Subcutaneous abdominal adipose tissue (tissue), 5 donors: Measurements from ENCODE around the gene TRPV4.

Source experiments
- H3K27ac ChIP-seq: one replicate; pipeline ENCODE4 v1.7.0; 2013; ENCODE audit warnings: low read depth, mild to moderate bottlenecking, inconsistent platforms, low read length, moderate library complexity
- H3K27me3 ChIP-seq, 5 donors: one replicate each; pipeline ENCODE4 v1.7.0; 2013; ENCODE audit warnings: low read length in 5 of 5, inconsistent platforms in 1 of 5; ENCODE audit not compliant: control insufficient read depth in 5 of 5, insufficient read depth in 4 of 5
- H3K36me3 ChIP-seq, 5 donors: one replicate each; pipeline ENCODE4 v1.7.0; 2013; ENCODE audit warnings: low read length in 5 of 5; ENCODE audit not compliant: control insufficient read depth in 5 of 5, insufficient read depth in 5 of 5
- H3K4me1 ChIP-seq, 5 donors: one replicate each; pipeline ENCODE4 v1.7.0; 2013; ENCODE audit warnings: low read length in 5 of 5, mild to moderate bottlenecking in 3 of 5, moderate library complexity in 1 of 5; ENCODE audit not compliant: control insufficient read depth in 5 of 5, insufficient read depth in 5 of 5
- H3K4me3 ChIP-seq, 5 donors: one replicate each; pipeline ENCODE4 v1.7.0; 2013; ENCODE audit warnings: low read length in 5 of 5, low read depth in 1 of 5
- H3K9ac ChIP-seq, 5 donors: one replicate each; pipeline ENCODE4 v1.7.0; 2013; ENCODE audit warnings: low read length in 5 of 5, mild to moderate bottlenecking in 4 of 5, moderate library complexity in 3 of 5
- H3K9me3 ChIP-seq, 5 donors: one replicate each; pipeline ENCODE4 v1.7.0; 2013; ENCODE audit warnings: low read length in 5 of 5; ENCODE audit not compliant: control insufficient read depth in 5 of 5
- donor health status: healthy.
- donor health status: healthy.
- donor health status: healthy.
- donor health status: healthy.
- donor health status: healthy.

TRPV4 gene

DNA sequence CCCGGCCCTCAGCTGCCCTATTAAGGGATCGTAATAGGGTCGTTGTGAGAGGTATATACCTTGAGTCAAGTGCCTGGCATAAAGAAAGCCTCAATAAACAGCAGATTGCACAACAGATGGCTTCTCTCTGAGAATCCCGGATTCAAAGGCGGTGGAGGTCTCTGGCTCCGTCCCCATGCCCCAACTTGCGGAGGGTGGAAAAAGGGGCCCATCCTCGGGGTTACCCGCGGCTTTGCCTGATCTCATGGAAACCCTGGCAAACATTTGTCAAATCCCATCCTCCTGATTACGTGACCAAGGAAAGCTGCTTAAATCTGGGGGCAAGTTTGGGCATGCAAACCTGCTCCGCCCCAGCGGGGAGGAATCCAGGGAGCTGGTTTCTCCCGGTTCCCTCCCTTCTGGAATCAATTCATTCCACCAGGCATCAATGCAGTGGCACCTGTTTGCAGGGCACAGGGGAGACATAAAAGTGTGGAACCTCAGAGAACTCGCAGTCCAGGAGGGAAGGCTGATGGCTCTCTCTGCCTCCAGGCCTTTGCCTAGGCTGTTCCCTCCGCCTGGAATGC lies 12.3 kb downstream of the TRPV4 start:
- Histone ChIP-seq H3K27ac (no peak overlapping the region), H3K4me3 (no peak overlapping the region), H3K9ac (no peak overlapping the region), H3K9me3 (no peaks in the 10 kb centered on the region), H3K27me3 (peaks cover 5 to 22% (median 11%) of the 10 kb centered on the region in 5 donors), H3K36me3 (no peaks in the 10 kb centered on the region), H3K4me1 (no peaks in the 10 kb centered on the region)

DNA sequence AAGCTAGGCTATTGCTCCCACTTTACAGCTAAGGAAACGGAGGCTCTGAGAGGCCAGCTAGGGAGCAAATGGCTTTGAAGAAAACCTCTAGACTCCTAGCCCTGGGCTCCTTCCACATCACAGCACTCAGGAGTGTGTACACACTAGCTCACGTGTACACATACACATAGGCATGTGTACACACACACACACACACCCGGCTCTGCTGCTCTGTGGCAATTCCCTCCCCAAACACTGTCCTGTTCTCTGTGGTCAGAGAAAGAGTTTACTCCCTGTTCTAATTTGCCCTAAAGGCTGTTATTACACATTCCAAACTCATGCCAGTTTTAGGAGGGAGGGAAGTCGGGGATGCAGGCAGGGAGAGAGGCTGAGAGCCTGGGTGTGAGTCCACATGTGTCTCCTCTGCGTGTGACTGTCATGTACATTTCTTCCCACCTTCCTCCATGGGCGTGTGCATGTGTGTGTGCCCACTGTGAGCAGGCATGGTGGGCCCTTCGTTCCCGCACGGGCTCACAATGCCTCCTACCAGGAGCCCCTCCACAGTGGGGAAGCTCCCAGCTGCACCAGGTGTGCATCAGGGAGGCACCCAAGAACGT lies 14.2 kb downstream of the TRPV4 start:
- Histone ChIP-seq H3K4me1 (no peaks in the 10 kb centered on the region), H3K27me3 (peaks cover 5 to 22% (median 11%) of the 10 kb centered on the region in 5 donors), H3K9ac (no peak overlapping the region), H3K4me3 (no peak overlapping the region), H3K36me3 (peaks cover 0 to 3% (median 0%) of the 10 kb centered on the region in 5 donors), H3K27ac (no peak overlapping the region), H3K9me3 (no peaks in the 10 kb centered on the region)

DNA sequence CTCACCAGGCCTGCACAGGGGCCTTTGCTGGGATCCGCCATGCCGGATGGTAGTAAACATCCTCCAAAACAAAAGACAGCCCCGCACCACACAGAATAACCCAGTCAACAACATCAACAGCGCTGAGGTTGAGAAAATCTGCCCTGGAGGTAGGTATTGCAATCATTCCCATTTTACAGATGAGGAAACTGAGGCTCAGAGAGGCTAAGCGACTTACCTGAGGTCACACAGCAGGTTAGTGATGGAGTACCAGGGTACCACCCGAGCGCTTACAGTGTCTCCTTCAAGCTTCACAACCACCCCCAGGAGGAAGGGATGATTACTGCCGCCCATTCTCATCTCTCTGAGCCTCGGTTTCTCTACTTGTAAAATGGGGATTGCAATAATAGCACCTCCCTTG lies 14.9 kb downstream of the TRPV4 start:
- Histone ChIP-seq H3K9me3 (no peaks in the 10 kb centered on the region), H3K27me3 (peaks cover 5 to 22% (median 11%) of the 10 kb centered on the region in 5 donors), H3K36me3 (peaks cover 0 to 4% (median 0%) of the 10 kb centered on the region in 5 donors), H3K9ac (no peak overlapping the region), H3K4me3 (no peak overlapping the region), H3K4me1 (no peaks in the 10 kb centered on the region), H3K27ac (no peak overlapping the region)

DNA sequence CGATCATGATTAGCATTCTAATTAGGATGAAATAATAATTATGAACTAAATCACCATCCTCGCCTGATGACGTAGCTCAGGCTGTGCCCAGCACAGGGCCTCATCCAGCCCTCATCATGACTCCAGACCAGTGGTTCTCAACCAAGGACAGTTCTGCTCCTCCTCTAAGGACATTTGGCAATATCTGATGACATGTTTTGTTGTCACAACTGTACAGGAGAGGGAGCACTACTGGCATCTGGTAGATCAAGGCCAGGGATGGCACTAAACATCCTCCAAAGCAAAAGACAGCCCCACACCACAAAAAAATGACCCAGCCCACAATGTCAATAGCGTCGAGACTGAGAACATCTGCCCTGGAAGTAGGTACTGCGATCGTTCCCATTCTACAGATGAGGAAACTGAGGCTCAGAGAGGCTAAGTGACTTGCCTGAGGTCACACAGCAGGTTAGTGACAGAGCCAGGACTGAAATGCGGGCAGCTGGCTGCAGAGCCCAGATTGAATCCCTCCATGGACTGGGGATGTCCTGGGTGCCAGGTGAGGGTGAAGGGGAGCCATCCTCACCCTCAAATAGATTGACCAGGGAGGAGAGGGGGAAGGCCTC lies 15.5 kb downstream of the TRPV4 start:
- no peak overlapping the region for H3K27ac ChIP-seq
- H3K27me3 ChIP-seq = peaks cover 5 to 22% (median 11%) of the 10 kb centered on the region in 5 donors
- peaks cover 0 to 4% (median 0%) of the 10 kb centered on the region in 5 donors for H3K36me3 ChIP-seq
- H3K9ac ChIP-seq = no peak overlapping the region
- H3K4me3 ChIP-seq = no peak overlapping the region
- H3K4me1 ChIP-seq = no peaks in the 10 kb centered on the region
- no peaks in the 10 kb centered on the region for H3K9me3 ChIP-seq

DNA sequence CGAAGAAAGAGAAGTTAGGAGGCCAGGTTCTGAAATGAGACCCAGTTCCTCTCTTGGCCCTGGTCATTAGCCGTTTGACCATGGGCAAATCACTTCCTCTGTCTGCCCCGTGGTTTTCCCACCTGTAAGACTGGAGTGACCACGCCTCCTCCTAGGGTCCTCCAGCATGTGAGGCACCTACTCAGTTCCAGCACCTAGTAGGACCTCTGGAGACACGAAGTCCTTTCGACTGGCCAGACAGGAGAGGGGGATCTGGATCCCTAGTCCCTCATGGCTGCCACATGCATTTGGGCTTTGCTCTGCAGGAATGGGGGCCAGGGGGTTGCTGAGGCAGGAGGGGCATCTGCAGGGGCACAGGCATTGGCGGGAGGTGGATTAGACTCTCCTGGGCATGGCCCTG lies 16.3 kb downstream of the TRPV4 start:
- Histone ChIP-seq H3K27ac (no peak overlapping the region), H3K36me3 (peaks cover 0 to 4% (median 0%) of the 10 kb centered on the region in 5 donors), H3K9ac (no peak overlapping the region), H3K4me1 (no peaks in the 10 kb centered on the region), H3K4me3 (no peak overlapping the region), H3K27me3 (peaks cover 5 to 22% (median 11%) of the 10 kb centered on the region in 5 donors), H3K9me3 (no peaks in the 10 kb centered on the region)

DNA sequence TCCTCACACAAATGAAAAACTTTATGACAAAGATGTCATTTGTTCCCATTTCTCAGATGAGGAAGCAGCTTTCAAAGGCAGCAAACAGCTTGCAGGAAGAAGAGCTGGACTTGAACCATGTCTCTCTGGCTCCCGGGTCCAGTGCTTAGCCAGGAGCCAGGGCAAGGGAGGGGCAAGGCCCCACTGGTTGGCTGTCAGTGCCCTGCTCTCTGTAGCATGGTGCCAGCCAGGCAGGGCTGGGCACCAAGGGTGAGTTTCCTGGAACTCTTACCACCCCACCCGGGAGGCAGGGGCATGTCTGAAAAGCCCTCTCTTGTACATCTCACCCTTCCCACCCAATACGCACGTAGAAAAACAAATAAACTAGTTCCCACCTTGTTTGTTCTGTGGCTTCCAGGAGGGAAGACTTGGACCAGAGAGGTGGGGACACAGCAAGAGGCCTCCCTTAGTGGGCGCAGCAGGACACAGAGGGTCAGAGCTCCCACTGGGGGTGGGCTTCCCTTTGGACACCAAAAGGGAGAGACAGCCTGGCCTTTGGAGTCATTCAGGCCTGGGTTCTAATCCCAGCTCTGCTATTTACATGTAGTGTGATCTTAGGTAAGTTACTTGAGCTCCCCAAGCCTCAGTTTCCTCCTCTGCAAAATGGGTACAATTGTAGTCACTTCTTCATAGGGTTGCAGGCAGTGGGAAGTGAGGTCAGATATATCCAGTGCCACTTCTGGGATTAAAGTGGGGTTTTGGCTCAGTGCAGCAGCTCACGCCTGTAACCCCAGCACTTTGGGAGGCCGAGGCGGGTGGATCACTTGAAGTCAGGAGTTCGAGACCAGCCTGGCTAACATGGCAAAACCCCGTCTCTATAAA lies 17.2 kb downstream of the TRPV4 start:
- H3K27ac ChIP-seq = no peak overlapping the region
- H3K27me3 ChIP-seq = peaks cover 4 to 22% (median 11%) of the 10 kb centered on the region in 5 donors
- no peaks in the 10 kb centered on the region for H3K9me3 ChIP-seq
- no peak overlapping the region for H3K9ac ChIP-seq
- peaks cover 0 to 4% (median 0%) of the 10 kb centered on the region in 5 donors for H3K36me3 ChIP-seq
- no peaks in the 10 kb centered on the region for H3K4me1 ChIP-seq
- no peak overlapping the region for H3K4me3 ChIP-seq

DNA sequence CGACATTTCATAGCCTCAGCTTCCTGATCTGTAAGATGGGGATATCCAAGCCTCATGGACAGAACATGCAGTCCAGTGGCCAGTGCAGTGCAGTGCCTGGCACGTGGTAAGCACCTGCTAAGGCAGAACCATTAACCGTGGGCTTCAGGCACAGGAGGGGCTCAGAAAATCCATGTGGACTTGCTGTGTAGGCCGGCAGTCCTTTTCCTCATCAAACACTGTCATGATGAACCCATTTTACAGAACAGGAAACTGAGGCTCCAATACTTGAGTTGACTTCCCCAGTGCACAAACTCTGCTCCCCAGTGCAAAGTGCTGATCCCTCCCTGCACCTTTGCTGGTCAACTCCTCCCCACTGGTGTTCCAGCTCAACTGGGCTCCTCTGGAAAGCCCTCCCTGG lies 18.0 kb downstream of the TRPV4 start:
- Histone ChIP-seq H3K4me1 (no peaks in the 10 kb centered on the region), H3K9ac (no peak overlapping the region), H3K4me3 (no peak overlapping the region), H3K27ac (no peak overlapping the region), H3K9me3 (no peaks in the 10 kb centered on the region), H3K27me3 (peaks cover 4 to 21% (median 10%) of the 10 kb centered on the region in 5 donors), H3K36me3 (peaks cover 0 to 4% (median 0%) of the 10 kb centered on the region in 5 donors)

DNA sequence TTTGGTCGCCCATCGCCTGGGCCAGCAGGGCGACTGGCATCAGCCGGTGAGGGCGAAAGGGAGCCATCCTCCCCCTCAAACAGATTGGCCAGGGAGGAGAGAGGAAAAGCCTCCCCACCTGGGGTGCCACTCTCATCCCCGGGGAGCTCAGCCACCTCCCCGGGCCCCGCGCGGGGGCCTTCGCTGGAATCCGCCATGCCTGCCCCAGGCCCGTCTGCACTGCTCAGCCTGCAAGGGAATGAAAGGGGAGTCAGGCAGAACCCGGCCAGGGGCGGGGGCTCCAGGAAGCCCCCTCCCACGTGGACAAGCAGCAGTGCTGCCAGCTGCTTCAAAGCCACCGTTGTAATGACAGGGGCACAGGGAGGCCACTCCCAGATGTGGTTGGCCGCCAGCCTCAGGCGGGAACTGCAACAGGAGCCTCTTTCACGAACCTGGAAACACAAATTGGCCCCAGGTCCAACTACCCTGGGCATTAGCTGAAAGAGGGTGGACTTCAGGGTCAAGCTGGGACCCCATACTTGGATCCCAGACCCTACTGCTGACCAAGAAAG lies 18.5 kb downstream of the TRPV4 start:
- peaks cover 0 to 4% (median 0%) of the 10 kb centered on the region in 5 donors for H3K36me3 ChIP-seq
- H3K9me3 ChIP-seq = no peaks in the 10 kb centered on the region
- H3K9ac ChIP-seq = no peak overlapping the region
- H3K4me1 ChIP-seq = no peaks in the 10 kb centered on the region
- H3K4me3 ChIP-seq = no peak overlapping the region
- peaks cover 0 to 17% (median 6%) of the 10 kb centered on the region in 5 donors for H3K27me3 ChIP-seq
- H3K27ac ChIP-seq = no peak overlapping the region

DNA sequence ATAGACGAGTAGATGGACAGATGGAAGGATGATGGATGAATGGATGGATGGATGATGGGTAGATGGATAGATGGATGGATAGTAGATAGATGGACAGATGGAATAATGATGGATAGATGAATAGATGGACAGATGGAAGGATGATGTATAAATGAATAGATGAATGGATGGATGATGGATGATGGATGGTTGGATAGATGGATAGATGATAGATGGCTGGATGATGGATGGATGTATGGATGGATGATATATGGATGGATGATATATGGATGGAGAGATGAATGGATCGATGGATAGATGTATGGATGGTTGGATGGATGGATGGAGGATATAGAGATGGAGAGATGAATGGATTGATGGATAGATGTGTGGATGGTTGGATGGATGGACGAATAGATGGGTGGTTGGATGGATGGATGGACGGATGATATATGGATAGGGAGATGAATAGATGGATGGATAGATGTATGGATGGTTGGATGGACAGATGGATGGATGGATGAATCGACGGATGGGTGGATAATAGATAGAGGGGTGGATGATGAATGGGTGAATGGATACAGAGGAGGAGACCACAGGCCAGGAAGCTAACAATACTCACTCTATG lies 19.3 kb downstream of the TRPV4 start:
- no peak overlapping the region for H3K4me3 ChIP-seq
- H3K4me1 ChIP-seq = no peaks in the 10 kb centered on the region
- H3K9me3 ChIP-seq = no peaks in the 10 kb centered on the region
- peaks cover 0 to 14% (median 4%) of the 10 kb centered on the region in 5 donors for H3K27me3 ChIP-seq
- H3K27ac ChIP-seq = no peak overlapping the region
- no peak overlapping the region for H3K9ac ChIP-seq
- H3K36me3 ChIP-seq = peaks cover 0 to 4% (median 0%) of the 10 kb centered on the region in 5 donors
